NCI-H2227 treated with DMSO at 0.1 percent for 48 hours (cell line): Measurements from ENCODE around the gene TRIM13.
A peak's percentile ranks its signal among the peaks of the same experiment; 100 is the strongest.

Experiments
- DNase-seq: peaks from one replicate; lab custom pipeline; 2025; lab: John Stamatoyannopoulos, UW

TRIM13 gene

GRCh38 chr13:49996161-49996915 lies 504 bp upstream of the TRIM13 start:
- peak; percentile 69 for DNase-seq

- DNase-seq: no peak
Measured at GRCh38 chr13:49997955-49998354, 1.1 kb downstream of the TRIM13 start.

GRCh38 chr13:49998714-49999624 lies 2.1 kb downstream of the TRIM13 start:
- DNase-seq: no peak

GRCh38 chr13:50001287-50001686 lies 4.4 kb downstream of the TRIM13 start:
- no peak for DNase-seq

GRCh38 chr13:50006426-50007135 lies 9.7 kb downstream of the TRIM13 start:
- no peak for DNase-seq

- DNase-seq: no peak
Measured at GRCh38 chr13:50011461-50011860, 14.6 kb downstream of the TRIM13 start.

- DNase-seq: no peak
Measured at GRCh38 chr13:50012396-50013169, 15.7 kb downstream of the TRIM13 start.

- DNase-seq: no peak
Measured at GRCh38 chr13:50014386-50014785, 17.5 kb downstream of the TRIM13 start.

GRCh38 chr13:50015258-50015657 lies 18.4 kb downstream of the TRIM13 start, which contains the start of gene KCNRG:
Gene KCNRG (plus strand): TSS chr13:50015444. CDS start chr13:50015494, 50 bp downstream.
- DNase-seq: no peak

GRCh38 chr13:50015750-50016149 lies 18.9 kb downstream of the TRIM13 start:
- no peak for DNase-seq

- no peak for DNase-seq
Measured at GRCh38 chr13:50016444-50016843, 19.6 kb downstream of the TRIM13 start.

- DNase-seq: no peak
Measured at GRCh38 chr13:50017819-50018218, 21.0 kb downstream of the TRIM13 start.

GRCh38 chr13:50025436-50025835 lies 28.6 kb downstream of the TRIM13 start:
- DNase-seq: no peak

GRCh38 chr13:50026788-50027473 lies 30.1 kb downstream of the TRIM13 start:
- DNase-seq: no peak

GRCh38 chr13:50030315-50030714 lies 33.5 kb downstream of the TRIM13 start:
- DNase-seq: no peak

- DNase-seq: no peak
Measured at GRCh38 chr13:50033725-50034124, 36.9 kb downstream of the TRIM13 start.

- no peak for DNase-seq
Measured at GRCh38 chr13:50037788-50038187, 40.9 kb downstream of the TRIM13 start.

GRCh38 chr13:50038266-50038665 lies 41.4 kb downstream of the TRIM13 start:
- no peak for DNase-seq

GRCh38 chr13:50052478-50052877 lies 55.6 kb downstream of the TRIM13 start:
- DNase-seq: no peak

GRCh38 chr13:50053844-50054243 lies 57.0 kb downstream of the TRIM13 start:
- no peak for DNase-seq

- no peak for DNase-seq
Measured at GRCh38 chr13:50055454-50055853, 58.6 kb downstream of the TRIM13 start.
